ENCODE results near the gene GPSM1. TPM values are rescaled to one million over a fixed set of nuclear protein-coding genes. Genes with fewer than 3 reads are reported as not detected.

GPSM1 gene
- total RNA-seq, 1 experiment from 2014 or later = 24.7 TPM

- Histone ChIP-seq H3K79me2 (ENCODE audit: insufficient read depth, low read length) (peaks cover 7% of the 10 kb centered on the region; the same call in 1 of the 2 replicates), H3K79me1 (ENCODE audit: insufficient read depth, low read depth, low read length, poor library complexity, severe bottlenecking) (peaks cover 9% of the 10 kb centered on the region), H3K18ac (ENCODE audit: insufficient read length, low read depth, low read length) (no peak overlapping the region), H3K4me1 (ENCODE audit: insufficient read depth, low read length) (no peaks in the 10 kb centered on the region), H4K5ac (ENCODE audit: insufficient read length, low read depth, low read length) (no peak overlapping the region), H4K8ac (replicated peaks; ENCODE audit: insufficient read length, low read depth, low read length) (no peak overlapping the region), H4K20me1 (ENCODE audit: control insufficient read depth, insufficient read depth, insufficient read length) (no peaks in the 10 kb centered on the region), H4K91ac (ENCODE audit: insufficient read length, low read depth, low read length) (no peak overlapping the region), H3T11ph (ENCODE audit: low read length) (no peak overlapping the region), H3K14ac (ENCODE audit: insufficient read depth, low read length) (no peak overlapping the region), H3K9me3 (ENCODE audit: control insufficient read depth, low read depth, low read length) (no peaks in the 10 kb centered on the region), H3K23ac (ENCODE audit: insufficient read length, low read depth, low read length) (no peak overlapping the region), H2BK120ac (ENCODE audit: low read depth, low read length, poor library complexity, severe bottlenecking) (no peak overlapping the region), H2BK5ac (ENCODE audit: insufficient read length, low read length) (no peak overlapping the region), H3K56ac (ENCODE audit: insufficient read length, low read depth, low read length) (no peak overlapping the region), H3K4me2 (ENCODE audit: insufficient read depth, insufficient read length, low read length) (no peak overlapping the region), H2BK20ac (ENCODE audit: low read depth, low read length, poor library complexity, severe bottlenecking) (no peak overlapping the region), H2AK5ac (ENCODE audit: insufficient read length, low read length) (no peak overlapping the region), H3K27me3 (ENCODE audit: insufficient read depth, low read length) (no peaks in the 10 kb centered on the region), H3K27ac (ENCODE audit: insufficient read length, low read depth, low read length) (no peak overlapping the region), H2BK12ac (ENCODE audit: insufficient read length, low read depth, low read length) (no peak overlapping the region), H3K9ac (ENCODE audit: extremely low read depth, insufficient read length, low read length) (no peak overlapping the region), H3K23me2 (ENCODE audit: insufficient read length, low read depth, low read length, poor library complexity, severe bottlenecking) (peaks cover 5% of the 10 kb centered on the region), H3K4ac (ENCODE audit: low read depth, low read length) (no peak overlapping the region), H2AFZ (ENCODE audit: low read length) (no peak overlapping the region), H2BK15ac (ENCODE audit: low read depth, low read length) (no peak overlapping the region)
- Mint-ChIP-seq H3K27ac (peak overlapping the region in 2 of 3 experiments; percentile 48; a peak in 2 of 7 replicates), H3K27me3 (ENCODE audit: low read depth) (no peaks in the 10 kb centered on the region; the same call in 1 of the 2 replicates), H3K4me3 (no peak overlapping the region; a peak in 1 of 5 replicates), H3K4me1 (peaks cover 12% of the 10 kb centered on the region in 2 experiments), H3K9me3 (no peaks in the 10 kb centered on the region), H3K36me3 (ENCODE audit: insufficient read depth in 1 of 3, low read depth in 3 of 3) (peaks cover 30 to 71% (median 63%) of the 10 kb centered on the region in 3 experiments)
- no CpG with 5 or more reads among the region's 32 CpGs for WGBS (ENCODE audit: extremely low coverage, insufficient read length, low lambda C conversion rate)
- DNase-seq = no peak
- no peak for TF ChIP-seq CTCF (conservative IDR thresholded peaks at IDR 0.05)
Measured at GRCh38 chr9:136403915-136404800, 76.8 kb downstream of the GPSM1 start.
